ENCODE results near the gene OLA1. TPM values are rescaled to one million over a fixed set of nuclear protein-coding genes. Genes with fewer than 3 reads are reported as not detected.
A peak's percentile ranks its signal among the peaks of the same experiment; 100 is the strongest.

The OLA1 gene
- total and polyA plus RNA-seq, 2 of the 13 experiments (the other 11 are each of a cell fraction or from before 2014, with no cell fraction given) = 153 to 241 TPM

DNA sequence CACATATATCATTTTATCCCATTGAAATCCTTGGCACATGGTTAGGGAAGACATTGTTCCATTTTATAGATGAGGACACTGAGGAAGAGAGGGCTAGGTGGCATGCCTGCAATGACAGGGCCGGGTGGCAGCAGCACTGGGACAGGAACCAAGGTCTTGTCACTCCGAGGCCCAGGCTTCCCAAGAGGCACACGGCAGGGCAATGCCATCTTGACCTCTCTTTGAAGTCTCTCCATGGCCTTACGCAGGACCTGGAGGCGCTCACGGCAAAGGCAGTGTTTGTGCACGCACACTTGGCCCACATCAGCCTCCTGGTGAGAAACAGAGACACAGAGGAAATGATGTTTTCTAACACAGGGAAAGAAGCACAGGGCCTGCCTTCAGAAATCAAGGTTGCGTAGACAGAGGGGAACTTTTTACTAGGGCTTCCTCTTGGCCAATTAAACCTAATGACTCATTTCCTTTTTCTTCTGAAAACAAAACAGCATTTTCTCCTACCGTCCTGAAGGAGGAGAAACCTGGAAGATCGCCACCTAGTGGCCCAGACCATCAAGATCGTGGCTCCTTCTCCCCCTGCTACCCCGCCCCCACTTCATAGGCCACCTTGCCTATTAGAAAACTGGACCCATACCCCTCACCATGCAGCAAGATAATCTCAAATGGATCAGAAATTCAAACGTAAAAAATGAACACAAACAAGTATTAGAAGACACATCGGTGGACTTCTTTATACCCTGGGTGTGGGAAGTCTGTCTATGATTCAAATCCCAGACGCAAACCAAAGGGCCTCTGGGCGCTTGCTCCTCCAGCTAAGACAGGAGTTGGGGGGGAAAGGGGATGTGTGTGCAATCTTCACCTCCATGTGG is 208.5 kb downstream of the OLA1 start (continued):
- no peak for TF ChIP-seq ZNF773 (CRISPR knock-in tag; IDR thresholded peaks at IDR 0.05; ENCODE audit: borderline replicate concordance)
- TF ChIP-seq, protein P1, sequence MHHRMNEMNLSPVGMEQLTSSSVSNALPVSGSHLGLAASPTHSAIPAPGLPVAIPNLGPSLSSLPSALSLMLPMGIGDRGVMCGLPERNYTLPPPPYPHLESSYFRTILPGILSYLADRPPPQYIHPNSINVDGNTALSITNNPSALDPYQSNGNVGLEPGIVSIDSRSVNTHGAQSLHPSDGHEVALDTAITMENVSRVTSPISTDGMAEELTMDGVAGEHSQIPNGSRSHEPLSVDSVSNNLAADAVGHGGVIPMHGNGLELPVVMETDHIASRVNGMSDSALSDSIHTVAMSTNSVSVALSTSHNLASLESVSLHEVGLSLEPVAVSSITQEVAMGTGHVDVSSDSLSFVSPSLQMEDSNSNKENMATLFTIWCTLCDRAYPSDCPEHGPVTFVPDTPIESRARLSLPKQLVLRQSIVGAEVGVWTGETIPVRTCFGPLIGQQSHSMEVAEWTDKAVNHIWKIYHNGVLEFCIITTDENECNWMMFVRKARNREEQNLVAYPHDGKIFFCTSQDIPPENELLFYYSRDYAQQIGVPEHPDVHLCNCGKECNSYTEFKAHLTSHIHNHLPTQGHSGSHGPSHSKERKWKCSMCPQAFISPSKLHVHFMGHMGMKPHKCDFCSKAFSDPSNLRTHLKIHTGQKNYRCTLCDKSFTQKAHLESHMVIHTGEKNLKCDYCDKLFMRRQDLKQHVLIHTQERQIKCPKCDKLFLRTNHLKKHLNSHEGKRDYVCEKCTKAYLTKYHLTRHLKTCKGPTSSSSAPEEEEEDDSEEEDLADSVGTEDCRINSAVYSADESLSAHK (CRISPR knock-in tag; IDR thresholded peaks at IDR 0.05; ENCODE audit: borderline replicate concordance) = no peak
- no peak for TF ChIP-seq ZNF777 (CRISPR knock-in tag; IDR thresholded peaks at IDR 0.05)
- TF ChIP-seq, protein P2, sequence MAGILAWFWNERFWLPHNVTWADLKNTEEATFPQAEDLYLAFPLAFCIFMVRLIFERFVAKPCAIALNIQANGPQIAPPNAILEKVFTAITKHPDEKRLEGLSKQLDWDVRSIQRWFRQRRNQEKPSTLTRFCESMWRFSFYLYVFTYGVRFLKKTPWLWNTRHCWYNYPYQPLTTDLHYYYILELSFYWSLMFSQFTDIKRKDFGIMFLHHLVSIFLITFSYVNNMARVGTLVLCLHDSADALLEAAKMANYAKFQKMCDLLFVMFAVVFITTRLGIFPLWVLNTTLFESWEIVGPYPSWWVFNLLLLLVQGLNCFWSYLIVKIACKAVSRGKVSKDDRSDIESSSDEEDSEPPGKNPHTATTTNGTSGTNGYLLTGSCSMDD (CRISPR knock-in tag; IDR thresholded peaks at IDR 0.05) = no peak
- TF ChIP-seq CC2D1A (CRISPR knock-in tag; IDR thresholded peaks at IDR 0.05) = no peak
- TF ChIP-seq ZNF598 (CRISPR knock-in tag; IDR thresholded peaks at IDR 0.05; ENCODE audit: borderline replicate concordance) = peak; percentile 94; the same call in 1 of the 2 replicates
- no peak for TF ChIP-seq PCBP2 (optimal IDR thresholded peaks at IDR 0.05; ENCODE audit: low read depth, low read length, poor library complexity, severe bottlenecking)
- peak; percentile 42 for TF ChIP-seq CEBPG (CRISPR knock-in tag; IDR thresholded peaks at IDR 0.05)
- 0 out of 2 replicates have a peak, but pooled peaks have one; percentile 41 for TF ChIP-seq ZBTB7B (CRISPR knock-in tag; IDR thresholded peaks at IDR 0.05)
- TF ChIP-seq, protein P3, sequence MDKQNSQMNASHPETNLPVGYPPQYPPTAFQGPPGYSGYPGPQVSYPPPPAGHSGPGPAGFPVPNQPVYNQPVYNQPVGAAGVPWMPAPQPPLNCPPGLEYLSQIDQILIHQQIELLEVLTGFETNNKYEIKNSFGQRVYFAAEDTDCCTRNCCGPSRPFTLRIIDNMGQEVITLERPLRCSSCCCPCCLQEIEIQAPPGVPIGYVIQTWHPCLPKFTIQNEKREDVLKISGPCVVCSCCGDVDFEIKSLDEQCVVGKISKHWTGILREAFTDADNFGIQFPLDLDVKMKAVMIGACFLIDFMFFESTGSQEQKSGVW (CRISPR knock-in tag; IDR thresholded peaks at IDR 0.05; ENCODE audit: borderline replicate concordance) = no peak
- TF ChIP-seq RNF2 (conservative IDR thresholded peaks at IDR 0.05; ENCODE audit: low read depth) = 0 out of 2 replicates have a peak, but pooled peaks have one; percentile 30
- no peak for TF ChIP-seq SMYD3 (CRISPR knock-in tag; IDR thresholded peaks at IDR 0.05)
- no peak for TF ChIP-seq ZNF451 (CRISPR knock-in tag; IDR thresholded peaks at IDR 0.05)
- no peak for TF ChIP-seq NKX3-1 (CRISPR knock-in tag; IDR thresholded peaks at IDR 0.05)
- no peak for TF ChIP-seq SNRNP70 (IDR thresholded peaks at IDR 0.05; ENCODE audit: low read depth, low read length)
- 0 out of 2 replicates have a peak, but pooled peaks have one; percentile 53 for TF ChIP-seq PPARG (CRISPR knock-in tag; conservative IDR thresholded peaks at IDR 0.05)
- no peak; the same call in 1 of the 2 replicates for TF ChIP-seq HOXA5 (CRISPR knock-in tag; IDR thresholded peaks at IDR 0.05)
- no peak for TF ChIP-seq REL (CRISPR knock-in tag; conservative IDR thresholded peaks at IDR 0.05)
- TF ChIP-seq TOPORS (CRISPR knock-in tag; IDR thresholded peaks at IDR 0.05) = no peak
- TF ChIP-seq ZNF343 (CRISPR knock-in tag; IDR thresholded peaks at IDR 0.05) = no peak
- TF ChIP-seq ZNF781 (CRISPR knock-in tag; IDR thresholded peaks at IDR 0.05; ENCODE audit: borderline replicate concordance, not compliant biosample characterization) = peak; percentile 25
- TF ChIP-seq PATZ1 (CRISPR knock-in tag; IDR thresholded peaks at IDR 0.05) = peak; percentile 56; the same call in 1 of the 2 replicates
- no peak for TF ChIP-seq ZMAT3 (CRISPR knock-in tag; conservative IDR thresholded peaks at IDR 0.05)
- 0 out of 2 replicates have a peak, but pooled peaks have one; percentile 18 for TF ChIP-seq ZNF264 (CRISPR knock-in tag; IDR thresholded peaks at IDR 0.05)
- no peak; the same call in 1 of the 2 replicates for TF ChIP-seq ZNF205 (CRISPR knock-in tag; IDR thresholded peaks at IDR 0.05)

Measured in HepG2 (cell line).